Measurements from ENCODE around the gene FBXO4.

The FBXO4 gene

DNA sequence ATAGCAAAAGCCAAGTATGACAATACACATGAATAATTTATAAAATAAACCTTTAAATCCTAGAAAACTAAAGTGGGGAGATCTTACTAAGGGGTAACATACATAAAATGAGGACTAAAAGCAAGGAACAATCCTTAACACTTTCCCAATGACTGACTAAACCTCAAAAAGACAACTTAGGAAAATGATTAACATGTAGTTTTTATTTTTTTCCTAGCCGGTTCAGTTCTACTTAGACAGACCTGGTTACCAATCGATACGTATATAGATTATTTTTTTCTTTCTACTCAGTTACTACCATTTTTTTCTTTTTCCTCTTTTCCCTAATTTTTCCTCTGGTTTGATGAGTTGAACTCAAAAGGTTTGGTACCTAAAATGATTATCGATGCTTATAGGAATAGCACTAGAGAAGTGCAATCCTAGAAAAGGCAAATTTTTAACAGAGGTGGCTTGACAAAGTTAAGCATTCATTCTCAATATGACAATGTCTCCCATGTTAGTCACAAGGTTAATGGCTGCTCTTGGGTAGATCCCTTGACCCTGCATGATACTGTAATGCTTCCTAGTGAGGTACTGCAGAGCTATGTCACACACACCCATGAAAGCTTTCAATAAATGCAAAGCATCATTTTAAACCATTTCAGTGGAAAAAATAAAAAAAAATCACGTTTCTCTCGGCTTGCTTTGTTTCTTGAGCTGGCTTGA is 41.5 kb downstream of the FBXO4 start:
- TF ChIP-seq CTCF (conservative IDR thresholded peaks at IDR 0.05; ENCODE audit: low read length) = no peak
- DNase-seq (ENCODE audit: low read depth) = no peak
- H3K4me3 ChIP-seq (ENCODE audit: low read length) = no peak overlapping the region

- peak; percentile 1 for DNase-seq (ENCODE audit: low read depth)
- H3K4me3 ChIP-seq (ENCODE audit: low read length) = no peak overlapping the region
- no peak for TF ChIP-seq CTCF (conservative IDR thresholded peaks at IDR 0.05; ENCODE audit: low read length)
Observed at GRCh38 chr5:41967401-41967800, 42.3 kb downstream of the FBXO4 start.

DNA sequence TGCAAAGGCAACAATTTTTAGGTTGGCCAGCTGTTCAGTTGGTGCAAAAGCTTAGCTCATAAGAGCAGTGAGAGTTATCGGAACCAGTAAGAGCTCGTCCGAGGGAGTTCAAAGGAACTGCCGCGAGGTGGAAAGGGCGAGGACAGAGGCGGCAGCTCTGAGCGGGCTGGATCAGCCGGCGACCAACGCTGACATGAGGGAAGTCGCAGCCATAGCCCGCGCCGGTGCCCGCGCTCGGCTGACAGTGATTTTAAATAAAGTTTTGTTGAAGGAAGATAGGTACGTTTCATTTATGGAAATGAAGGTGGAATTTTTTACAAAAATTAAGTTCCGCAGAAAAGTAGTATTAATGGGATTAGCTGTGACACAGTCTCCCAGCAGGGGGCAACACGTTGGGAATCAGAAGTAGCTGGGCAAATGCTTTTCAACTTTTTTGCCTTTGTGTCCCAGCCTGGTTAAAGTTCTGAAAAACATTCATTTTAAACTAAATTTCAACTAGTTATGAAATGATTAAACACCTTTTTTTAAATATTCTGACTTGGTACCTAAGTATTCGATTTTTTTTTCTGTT is 43.2 kb downstream of the FBXO4 start:
- H3K4me3 ChIP-seq (ENCODE audit: low read length) = no peak overlapping the region
- DNase-seq (ENCODE audit: low read depth) = no peak
- no peak; the same call in 1 of the 2 replicates for TF ChIP-seq CTCF (conservative IDR thresholded peaks at IDR 0.05; ENCODE audit: low read length)

- DNase-seq (ENCODE audit: low read depth) = no peak
- no peak overlapping the region for H3K4me3 ChIP-seq (ENCODE audit: low read length)
- no peak for TF ChIP-seq CTCF (conservative IDR thresholded peaks at IDR 0.05; ENCODE audit: low read length)
Observed at GRCh38 chr5:41973087-41973486, 48.0 kb downstream of the FBXO4 start.

GRCh38 chr5:41973887-41974286 is 48.8 kb downstream of the FBXO4 start:
- TF ChIP-seq CTCF (conservative IDR thresholded peaks at IDR 0.05; ENCODE audit: low read length) = no peak
- no peak for DNase-seq (ENCODE audit: low read depth)
- no peak overlapping the region for H3K4me3 ChIP-seq (ENCODE audit: low read length)

DNA sequence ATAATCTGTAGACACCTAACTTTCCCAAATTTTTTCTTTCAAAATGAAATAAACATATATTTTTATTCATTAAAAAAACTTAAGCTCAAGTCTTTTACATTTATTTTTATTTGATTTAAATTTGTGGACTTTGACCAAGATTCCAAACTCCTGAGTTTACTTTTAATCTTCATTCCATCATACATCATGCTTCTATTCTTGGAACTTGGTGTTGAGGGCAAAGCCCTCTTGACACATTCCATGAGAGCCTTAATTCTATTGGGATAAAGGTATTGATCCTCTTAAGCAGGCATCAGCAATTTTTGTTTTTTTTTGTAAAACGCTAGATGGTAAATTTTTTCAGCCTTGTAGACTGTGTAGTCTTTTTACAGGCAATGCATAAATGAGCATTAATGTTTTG is 53.6 kb downstream of the FBXO4 start:
- peak; percentile 4 for DNase-seq (ENCODE audit: low read depth)
- TF ChIP-seq CTCF (conservative IDR thresholded peaks at IDR 0.05; ENCODE audit: low read length) = no peak
- H3K4me3 ChIP-seq (ENCODE audit: low read length) = no peak overlapping the region

- no peak for DNase-seq (ENCODE audit: low read depth)
- no peak for TF ChIP-seq CTCF (conservative IDR thresholded peaks at IDR 0.05; ENCODE audit: low read length)
- no peak overlapping the region for H3K4me3 ChIP-seq (ENCODE audit: low read length)
Observed at GRCh38 chr5:41980396-41980795, 55.3 kb downstream of the FBXO4 start.

Data from AG10803 (cell line).